ENCODE measurements around the gene SLCO3A1.

Gene SLCO3A1

DNA sequence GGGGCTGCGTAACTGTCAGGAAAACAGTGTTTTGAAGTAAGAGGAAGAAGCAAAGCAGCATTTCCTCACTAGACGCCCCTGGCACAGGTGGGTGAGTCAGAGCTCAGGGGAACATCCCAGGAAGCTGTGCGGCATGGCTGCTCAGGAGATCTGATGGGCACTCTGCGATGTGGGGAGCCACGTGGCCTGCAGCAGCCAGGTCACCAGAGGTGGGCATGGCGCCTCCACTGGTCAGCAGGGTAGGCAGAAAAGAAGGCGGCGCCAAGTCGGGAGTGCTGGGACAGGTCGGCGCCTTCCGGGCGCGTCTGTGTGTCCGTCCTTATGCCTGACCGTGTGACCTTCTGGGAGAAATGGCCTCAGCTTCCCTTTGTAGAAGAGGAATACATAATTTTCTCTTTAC is 290.3 kb downstream of the SLCO3A1 start:
- FAIRE-seq = no peak

DNA sequence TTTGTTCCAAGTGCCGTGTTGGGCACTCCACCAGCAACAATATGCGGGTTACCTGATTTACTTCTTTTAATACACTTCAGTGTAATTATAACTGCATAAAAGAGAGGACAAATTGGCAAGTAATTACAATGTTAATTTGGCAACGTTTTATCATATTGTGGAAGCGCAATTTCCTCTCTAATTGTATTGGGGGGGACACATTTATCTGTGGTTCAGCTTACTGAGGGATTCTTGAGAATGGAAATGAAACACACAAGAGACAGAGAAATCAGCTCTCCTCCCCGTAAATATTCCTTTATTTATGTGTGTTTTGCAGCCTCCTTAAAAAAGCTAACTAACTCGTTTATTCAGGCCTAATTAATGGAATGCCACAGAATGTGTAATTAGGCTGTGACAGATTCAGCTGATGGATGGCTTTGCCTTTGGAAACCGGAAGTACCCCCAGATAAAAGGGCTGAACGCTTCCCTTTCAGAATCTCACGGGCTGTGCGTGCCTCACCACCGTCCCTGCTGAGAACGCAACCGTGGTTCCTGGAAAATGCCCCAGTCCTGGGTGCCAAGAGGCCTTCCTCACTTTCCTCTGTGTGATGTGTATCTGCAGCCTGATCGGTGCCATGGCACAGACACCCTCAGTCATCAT is 293.1 kb downstream of the SLCO3A1 start:
- FAIRE-seq = no peak

DNA sequence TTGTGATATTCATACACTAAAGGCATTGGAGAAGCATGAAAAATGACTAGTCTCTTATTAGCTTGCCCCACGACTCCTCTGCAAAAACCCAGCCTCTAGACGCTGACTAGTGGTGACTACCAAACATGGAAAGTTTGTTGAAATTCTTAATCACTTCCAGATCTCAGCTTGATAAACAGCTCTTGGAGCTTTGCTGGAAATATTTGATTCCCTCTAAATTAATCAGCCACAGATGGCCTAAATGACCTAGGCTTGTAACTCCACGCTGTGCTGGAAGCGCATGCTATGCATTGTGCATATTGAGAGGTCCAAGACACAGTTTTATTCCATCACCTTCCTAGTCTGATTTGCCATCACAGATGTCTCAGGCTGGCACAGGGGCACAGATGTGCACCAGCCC is 295.5 kb downstream of the SLCO3A1 start:
- FAIRE-seq = no peak

DNA sequence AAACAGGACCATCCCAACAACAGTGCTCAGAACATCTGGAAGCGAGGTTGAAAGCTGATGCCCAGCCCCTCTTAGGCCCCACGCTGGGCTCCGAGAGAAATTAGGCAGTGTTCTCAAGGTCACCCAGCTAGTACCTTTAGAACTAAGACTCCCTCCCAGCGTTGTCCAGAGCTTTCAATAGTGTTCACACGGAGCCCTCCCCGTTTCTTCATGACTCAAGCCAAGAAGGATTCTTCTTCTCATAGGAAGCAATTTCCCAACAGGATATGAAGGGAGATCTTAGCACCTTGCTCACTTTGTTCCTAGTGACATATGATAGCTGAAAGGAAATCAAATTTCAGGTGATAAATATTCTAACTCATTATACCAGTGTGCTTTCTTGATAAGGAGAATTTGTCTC is 296.0 kb downstream of the SLCO3A1 start:
- no peak for FAIRE-seq

DNA sequence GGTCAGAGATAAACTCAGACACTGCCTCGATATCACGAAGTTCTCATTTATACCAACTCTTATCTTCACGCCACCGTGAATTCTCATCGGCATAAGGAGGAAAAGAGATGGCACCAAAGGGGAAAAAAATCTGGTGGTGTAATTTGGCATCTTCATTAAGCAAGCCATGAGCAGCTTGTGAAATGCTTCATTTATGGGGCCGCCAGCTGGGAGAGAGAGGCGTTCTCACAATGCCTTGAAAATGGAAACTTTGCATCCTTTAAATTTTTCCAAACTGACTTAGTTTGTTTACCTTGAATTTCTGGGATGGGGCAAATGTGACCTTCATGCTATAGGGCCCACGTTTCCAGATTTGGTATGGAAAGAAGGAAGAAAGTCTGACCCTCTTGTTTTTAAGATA is 297.7 kb downstream of the SLCO3A1 start:
- no peak for FAIRE-seq

DNA sequence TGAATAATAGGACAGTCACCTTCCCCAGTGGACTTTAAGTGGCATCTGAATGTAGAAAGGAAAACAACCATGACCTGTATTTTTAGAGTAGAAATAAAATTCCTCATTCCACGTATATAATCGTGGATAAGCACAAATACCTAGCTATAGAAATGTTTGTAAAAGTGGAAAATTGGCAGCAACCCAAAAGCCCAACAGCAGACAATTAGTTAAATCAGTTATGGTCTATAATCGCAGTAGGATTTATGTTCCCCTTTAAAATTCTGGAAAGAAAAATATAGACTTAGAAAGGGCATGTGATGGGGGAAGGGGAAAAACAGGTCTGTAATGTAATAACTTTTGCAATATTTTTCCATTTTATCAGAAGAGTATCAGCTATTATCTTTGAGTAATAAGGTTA is 298.2 kb downstream of the SLCO3A1 start:
- no peak for FAIRE-seq

DNA sequence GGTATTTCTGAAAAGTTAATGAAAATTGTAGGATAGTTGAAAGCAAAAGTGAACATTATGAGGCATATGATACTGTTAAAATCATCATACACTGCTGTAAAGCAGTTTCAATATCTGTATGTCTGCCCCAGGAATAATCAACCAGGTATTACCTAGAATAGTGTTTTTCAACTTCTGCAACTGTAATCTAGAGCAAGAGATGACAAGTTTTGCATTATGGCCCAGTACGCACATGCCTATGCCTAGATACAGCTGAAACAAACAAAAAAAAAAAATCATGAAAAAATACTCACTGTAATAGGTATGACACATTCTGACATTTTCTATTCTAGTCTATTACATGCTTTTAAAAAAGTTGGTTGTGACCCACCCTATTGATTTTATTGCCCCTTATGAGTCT is 299.5 kb downstream of the SLCO3A1 start:
- FAIRE-seq = no peak

DNA sequence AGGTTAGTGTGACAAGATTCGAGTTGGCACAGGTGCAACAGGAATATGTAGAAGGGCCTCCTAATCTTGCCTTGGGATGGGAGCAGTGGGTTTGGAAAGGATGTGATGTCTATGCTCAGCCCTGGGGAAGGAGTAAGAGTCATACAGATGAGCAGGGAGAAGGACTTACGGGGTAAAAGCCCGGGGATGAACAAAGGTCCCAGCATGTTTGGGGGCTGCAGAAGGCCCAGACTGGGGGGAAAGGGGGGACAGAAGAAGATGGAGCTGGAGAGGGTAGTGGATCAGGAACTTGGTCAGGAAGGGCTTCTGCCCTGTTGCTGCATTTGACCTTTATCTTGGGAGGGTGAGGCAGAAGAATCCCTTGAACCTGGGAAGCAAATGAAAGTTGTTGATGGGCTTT is 300.1 kb downstream of the SLCO3A1 start:
- no peak for FAIRE-seq

DNA sequence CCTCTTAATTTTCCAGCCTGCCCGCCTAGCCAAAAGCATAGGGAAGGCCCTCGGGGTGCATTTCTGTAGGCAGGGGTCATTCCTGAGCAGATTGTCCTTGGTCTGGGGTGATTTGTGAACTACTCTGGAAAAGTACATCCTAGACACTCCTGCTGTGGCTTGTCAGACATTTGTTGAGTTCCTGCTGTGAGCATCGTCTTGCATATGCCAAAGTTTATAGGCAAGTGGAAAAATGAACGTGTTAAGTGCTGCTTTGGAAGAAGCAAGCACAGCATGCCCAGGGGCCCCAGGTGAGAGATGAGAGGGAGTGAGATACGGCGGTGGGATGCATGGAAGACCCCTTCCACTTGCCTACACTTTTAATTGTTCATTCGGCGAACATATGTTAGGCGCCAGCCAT is 302.4 kb downstream of the SLCO3A1 start:
- FAIRE-seq = no peak

DNA sequence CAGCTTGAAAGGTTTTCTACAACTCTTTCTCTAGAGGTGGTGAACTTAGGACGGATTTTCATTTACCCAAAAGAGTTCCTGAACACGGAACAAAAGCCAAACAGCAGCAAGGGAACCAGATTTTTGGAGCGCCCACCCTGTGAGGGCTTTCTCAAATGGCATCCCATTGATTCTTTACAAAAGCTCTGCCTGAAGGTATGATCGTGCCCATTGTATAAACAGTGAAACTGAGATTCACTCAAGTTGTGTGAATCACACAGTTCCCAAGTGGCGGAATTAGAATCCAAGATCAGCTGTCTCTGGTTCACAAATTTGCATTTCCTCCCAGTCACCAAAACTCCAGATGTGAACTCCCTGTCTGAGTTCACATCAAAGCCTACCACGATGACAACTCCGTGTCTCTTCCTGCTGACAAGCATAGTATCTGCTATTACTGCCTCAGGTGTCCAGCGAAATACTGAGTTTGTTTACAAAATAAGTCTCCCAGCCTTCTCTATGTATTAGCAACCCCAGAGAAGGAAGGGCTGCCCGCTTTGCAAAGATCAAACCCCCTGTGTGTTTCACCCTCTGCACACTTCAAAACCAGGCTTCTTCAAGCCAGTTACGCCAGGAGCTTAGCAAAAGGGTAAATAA is 304.3 kb downstream of the SLCO3A1 start:
- FAIRE-seq = no peak

DNA sequence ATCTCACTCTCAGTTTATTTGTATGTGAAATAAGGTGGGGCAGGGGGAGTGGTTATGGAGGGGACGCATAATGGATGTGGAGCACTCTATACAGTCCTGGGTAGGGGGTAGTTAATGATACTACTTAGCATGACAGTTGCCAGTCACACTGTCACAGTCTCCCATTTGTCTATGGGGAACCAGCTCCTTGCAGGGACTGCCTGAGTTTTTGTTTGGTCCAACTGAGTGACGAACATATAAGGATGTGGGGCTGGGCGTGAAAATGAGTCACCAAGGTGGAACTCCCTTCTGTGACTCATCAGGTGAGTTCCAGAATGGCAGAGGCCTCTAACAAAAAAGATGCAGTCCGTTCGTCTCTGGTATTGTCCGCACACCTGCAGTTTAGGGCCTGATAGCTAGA is 304.9 kb downstream of the SLCO3A1 start:
- FAIRE-seq = no peak

DNA sequence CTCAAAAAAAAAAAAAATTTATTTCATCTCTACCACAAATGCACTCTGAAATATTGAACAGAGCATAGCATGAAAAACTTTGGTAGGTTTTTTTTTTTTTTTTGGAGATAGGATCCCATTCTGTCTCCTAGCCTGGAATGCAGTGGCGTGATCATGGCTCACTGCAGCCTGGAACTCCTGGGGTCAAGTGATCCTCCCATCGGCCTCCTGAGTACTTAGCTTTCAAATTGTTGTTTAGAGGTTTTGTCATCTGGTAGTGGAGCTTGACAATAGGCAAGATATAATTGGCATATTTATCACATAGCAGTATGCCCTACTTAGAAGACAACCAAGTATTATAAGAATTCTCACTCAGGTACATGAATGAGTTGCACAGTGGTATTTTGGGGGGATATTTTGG is 306.0 kb downstream of the SLCO3A1 start:
- FAIRE-seq = no peak

DNA sequence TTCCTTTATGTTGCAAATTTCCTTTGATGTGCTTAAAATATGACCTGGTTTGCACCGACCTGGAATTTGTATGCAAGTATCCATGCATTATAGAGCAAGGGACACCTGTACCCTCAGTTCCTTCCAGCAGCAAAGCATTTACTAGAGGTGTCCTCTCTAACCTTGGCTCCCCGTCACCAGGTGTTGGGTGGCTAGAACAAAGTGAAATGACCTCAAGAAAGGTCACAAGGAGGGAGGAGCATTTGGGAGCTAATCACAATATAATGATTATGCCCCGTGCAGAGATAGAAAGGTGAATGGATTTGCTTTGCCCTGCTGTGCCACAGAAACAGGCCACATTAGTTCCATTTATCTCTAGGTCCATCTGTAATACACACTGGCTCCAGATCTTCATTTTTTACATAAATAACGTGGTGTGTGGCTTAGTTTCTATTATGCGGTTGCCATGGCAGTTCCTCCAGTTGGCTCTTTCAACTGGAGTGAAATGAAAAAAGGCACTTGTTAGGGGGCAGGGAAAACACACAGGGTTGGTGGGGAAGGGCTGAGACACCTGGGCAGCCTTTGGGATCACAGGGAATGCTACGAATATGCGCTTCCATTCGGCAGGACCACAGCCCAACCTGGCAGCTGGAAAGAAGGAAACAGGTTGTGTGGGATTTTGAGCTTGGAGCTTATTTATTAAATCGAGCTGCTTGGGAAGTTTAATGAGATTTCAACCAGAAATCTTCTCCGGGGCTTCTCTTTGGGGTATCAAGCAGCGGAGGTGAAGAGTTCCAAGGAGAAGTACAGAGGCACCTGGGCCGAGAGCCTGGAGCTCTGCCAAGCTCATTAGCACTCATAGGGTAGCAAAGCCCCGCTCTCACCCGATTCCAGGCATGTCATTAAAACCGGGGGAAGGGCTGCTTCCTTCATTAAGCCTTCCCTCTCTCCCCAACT is 306.7 kb downstream of the SLCO3A1 start:
- no peak for FAIRE-seq

DNA sequence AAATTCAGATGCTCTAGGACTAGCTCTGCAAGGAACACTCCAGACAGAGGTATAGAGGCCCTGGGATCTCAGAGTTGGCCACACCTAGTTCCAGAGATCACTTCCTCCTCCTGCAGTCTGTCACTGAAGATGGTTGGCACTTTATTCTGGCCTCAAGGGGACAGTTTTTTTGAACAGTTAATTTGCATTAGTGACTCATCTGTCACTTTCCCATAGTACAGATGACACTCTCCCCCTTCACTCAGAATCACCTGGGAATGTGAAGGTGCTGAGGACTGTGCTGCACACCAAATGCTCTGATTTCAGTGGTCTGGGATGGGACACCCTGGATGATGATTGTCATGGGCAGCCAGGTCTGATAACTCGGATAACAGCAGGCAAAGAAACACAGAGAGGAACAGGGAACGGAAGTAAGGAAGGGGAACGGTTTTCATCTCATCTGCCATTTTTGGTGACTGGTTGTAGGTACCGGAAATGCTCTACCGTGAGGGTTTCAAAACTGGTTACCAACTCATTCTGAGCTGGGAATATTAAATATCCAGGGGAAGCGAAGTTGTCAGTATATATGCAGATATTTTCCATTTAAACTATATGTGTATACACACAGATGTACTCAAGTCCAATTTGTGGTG is 307.6 kb downstream of the SLCO3A1 start:
- FAIRE-seq = no peak

DNA sequence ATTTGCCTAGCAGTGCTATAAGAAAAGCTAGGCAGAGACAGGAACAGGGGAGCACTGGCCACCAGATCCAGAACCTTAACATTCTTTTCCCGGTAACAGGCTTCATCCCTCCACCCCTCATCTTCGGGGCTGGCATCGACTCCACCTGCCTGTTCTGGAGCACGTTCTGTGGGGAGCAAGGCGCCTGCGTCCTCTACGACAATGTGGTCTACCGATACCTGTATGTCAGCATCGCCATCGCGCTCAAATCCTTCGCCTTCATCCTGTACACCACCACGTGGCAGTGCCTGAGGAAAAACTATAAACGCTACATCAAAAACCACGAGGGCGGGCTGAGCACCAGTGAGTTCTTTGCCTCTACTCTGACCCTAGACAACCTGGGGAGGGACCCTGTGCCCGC is 309.1 kb downstream of the SLCO3A1 start:
- no peak for FAIRE-seq

DNA sequence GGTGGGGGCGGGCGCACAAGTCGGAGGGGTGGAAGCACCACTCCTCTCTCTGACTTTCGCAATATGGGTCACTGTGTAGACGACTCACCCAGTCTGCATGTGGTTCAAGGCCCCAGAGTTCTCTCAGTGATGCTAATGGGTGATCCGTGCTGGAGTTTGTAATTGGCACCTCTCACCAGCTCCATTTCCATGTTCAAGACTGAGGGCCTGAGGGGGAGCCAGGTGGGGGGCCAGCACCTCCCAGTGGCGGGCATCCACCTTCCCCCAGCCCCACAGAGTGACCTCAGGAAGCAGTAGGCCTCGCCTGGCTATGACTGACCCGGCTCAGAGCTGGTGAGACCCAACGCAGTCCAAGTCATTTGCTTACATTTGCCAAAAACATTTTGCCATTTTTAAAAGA is 310.1 kb downstream of the SLCO3A1 start:
- no peak for FAIRE-seq

DNA sequence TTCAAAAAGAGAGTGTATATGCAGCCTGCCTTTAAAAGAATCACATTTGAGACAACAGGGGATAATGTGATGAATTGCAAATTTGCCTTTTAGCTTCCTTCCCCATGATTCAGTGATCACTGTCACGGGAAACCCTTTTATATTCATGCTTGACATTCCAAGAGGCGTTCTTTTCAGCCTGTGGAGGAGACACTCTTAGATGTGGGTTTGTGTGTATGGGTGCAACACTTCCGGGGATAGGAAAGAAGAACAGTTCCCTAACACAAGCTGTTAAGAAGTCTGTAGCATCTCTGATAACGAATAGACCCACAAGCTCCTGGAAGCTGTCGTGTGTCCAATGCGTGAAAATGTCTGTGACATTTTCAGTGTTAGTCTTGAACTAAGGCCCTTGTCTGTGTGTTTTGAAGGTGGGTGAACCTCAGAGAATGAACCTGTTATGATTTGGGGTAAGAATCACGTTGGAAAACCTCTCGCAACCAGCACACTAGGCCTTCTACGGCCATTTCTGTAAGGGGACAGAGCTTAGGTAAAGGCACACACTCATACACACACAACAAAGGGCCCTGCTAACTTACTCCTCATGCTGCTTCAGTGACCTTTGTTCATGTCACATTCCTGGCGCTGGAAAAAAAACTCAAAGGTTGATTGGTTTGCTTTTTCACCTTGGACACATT is 311.0 kb downstream of the SLCO3A1 start:
- no peak for FAIRE-seq

DNA sequence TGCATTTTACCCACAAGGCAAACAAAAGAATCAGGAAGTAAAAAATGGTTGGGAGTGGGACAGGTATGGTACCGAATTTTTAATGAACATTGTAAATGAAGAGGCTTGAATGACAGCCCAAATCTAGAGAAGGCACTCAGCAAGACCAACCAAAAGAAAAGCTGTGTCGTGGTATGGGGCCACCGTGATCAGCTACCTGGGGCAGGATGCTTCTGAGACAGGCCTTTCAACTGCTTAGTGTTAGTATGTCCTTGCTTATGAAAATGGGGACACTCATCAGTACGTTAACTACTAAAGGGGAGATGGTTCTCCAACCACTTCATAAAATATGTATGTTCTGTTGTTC is 311.5 kb downstream of the SLCO3A1 start:
- no peak for FAIRE-seq

DNA sequence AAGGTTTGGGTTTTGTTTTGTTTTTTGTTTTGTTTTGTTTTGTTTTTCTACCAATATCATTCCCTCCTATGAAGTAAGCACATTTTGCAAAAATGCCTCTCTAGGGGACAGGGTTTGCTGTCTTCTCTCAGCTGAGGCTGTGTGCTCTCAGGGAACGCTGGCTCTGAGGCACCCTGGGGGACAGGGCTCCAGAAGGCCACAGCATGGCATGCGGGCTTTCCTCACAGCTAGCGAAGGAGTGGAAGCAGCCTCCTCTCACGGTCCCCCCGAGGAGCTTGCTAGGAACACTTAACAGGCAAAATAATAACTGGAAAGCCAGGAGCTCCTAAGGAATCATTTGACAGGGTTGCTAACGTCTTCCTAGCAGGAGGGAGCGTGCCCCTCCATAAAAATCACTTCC is 312.5 kb downstream of the SLCO3A1 start:
- FAIRE-seq = no peak

DNA sequence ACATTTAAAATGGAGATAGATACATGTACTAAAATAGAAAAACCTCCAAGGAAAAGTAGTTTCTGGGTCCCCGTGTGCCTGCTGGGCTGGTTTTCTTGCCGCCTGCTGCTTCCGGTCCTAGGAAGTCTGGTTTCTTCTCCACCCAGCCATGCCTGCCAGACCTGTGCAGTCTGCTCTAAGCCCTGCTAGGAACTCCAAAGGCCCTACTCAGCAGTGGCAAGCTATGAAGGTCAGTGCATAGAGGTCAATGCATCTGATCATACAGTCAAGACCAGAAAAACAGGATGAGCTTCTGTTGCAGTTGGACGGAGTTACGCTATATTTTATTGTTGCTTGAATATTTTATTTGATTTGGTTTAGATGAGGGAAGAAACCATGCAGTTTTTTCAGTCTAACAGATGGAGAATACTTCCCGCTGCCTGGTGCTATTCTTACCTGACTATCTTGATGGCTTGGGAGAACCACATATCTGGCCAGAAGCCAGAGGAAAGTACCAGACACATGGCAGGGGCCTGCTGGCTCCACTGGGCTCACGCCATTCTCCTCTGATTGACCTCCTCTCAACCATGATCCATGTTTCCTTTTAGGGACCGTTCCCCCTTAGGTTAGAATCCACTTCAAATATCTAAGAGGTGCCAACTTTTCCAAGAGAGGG is 313.4 kb downstream of the SLCO3A1 start:
- FAIRE-seq = no peak

DNA sequence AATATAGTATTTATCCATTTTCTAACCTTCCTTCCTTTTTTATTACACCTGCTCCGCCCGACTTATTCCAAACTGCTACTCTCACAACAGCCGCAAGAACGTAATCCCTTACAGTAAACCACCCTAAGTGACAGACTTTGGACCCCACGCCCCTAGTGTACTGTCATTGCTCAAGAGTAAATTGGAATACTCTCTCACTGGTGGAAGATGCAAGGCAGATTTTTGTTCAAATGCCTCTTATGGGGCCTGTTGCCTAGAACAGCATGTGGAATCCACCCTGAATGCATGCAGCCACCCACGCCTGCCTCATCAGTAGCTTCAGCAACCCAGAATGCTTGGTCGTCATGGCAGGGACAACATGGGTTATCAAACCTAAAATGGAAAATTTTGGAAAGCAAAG is 313.9 kb downstream of the SLCO3A1 start:
- FAIRE-seq = no peak

DNA sequence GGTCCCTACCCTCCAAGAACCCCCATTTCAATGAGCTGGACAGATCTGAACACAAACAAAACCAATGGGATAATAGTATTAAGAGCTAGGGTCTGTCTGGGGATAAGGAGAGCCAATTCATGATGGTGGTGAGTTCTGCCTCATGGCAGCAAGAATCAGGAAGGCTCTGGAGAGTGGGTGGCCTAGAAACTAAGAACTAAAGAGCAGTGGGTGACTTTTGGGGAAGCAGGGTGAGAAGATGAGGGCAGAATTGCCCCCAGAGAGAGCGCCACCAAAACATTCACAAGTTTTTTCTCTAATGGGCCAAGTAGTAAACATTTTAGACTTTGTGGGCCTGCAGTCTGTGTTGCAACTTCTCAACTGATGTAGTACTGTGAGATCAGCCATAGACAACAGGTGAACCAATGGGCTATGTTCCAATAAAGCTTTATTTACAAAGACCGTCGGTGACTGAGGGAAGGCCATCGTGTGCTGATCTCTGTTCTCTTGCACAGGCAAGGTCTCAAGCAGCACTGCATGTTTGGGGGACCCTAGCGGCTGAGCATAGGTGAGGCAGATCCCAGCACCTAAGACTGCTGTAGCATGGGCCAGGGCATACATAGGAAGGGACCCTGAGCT is 314.7 kb downstream of the SLCO3A1 start:
- FAIRE-seq = no peak

All from G401.6 (cell line).